Natural killer cell treated with Interleukin-12 subunit alpha and Interleukin-12 subunit beta and Interleukin-15 and Interleukin-18, amount 100 ng/mL, for 72 hours (primary cell): Measurements from ENCODE around the gene ELL. TPM values are rescaled to one million over a fixed set of nuclear protein-coding genes. Genes with fewer than 3 reads are reported as not detected.
A peak's percentile ranks its signal among the peaks of the same experiment; 100 is the strongest.
"Not testable (repeated sequence)": the region's sequence is repeated elsewhere in the genome, so short reads cannot be mapped to it uniquely, and the experiment has no call there.

Source experiments
- ATAC-seq, 2 donors: fragments of 150-1000 bp; cut with Tn5 transposase in 1 of 2; sonication (Bioruptor Pico), chemical (Tn5 transposase) in 1 of 2; 2 replicates each; pipeline ENCODE4 v1.10.0; 2021
- DNase-seq: peaks from one replicate; pipeline ENCODE4 v3.0.0; 2022; ENCODE audit warnings: low spot score
- H3K27ac Mint-ChIP-seq, 2 donors: 1 replicate in 1 of 2; 2 replicates in 1 of 2; pipeline ENCODE4 v1.8.0; 2022; ENCODE audit warnings: mixed read lengths in 2 of 2, mild to moderate bottlenecking in 1 of 2, moderate library complexity in 1 of 2
- H3K27me3 Mint-ChIP-seq, 2 donors: 1 replicate in 1 of 2; 2 replicates in 1 of 2; pipeline ENCODE4 v1.8.0; 2022; ENCODE audit warnings: mixed read lengths in 2 of 2
- H3K36me3 Mint-ChIP-seq: one replicate; pipeline ENCODE4 v1.8.0; 2022; ENCODE audit warnings: mixed read lengths
- H3K4me1 Mint-ChIP-seq, 2 donors: 1 replicate in 1 of 2; 2 replicates in 1 of 2; pipeline ENCODE4 v1.8.0; 2022; ENCODE audit warnings: low read depth in 2 of 2, mixed read lengths in 2 of 2, mild to moderate bottlenecking in 1 of 2
- H3K4me3 Mint-ChIP-seq: one replicate; pipeline ENCODE4 v1.8.0; 2022; ENCODE audit warnings: mixed read lengths
- H3K9me3 Mint-ChIP-seq: 2 replicates; pipeline ENCODE4 v1.8.0; 2022; ENCODE audit warnings: mixed read lengths
- total RNA-seq, 2 donors: library from RNA; stranded (reverse); gene quantifications; one replicate each; pipeline ENCODE4 v1.2.3, GENCODE V29; 2022

The ELL gene
- total RNA-seq, 2 donors from 2014 or later = 52.3 to 75.2 TPM

DNA sequence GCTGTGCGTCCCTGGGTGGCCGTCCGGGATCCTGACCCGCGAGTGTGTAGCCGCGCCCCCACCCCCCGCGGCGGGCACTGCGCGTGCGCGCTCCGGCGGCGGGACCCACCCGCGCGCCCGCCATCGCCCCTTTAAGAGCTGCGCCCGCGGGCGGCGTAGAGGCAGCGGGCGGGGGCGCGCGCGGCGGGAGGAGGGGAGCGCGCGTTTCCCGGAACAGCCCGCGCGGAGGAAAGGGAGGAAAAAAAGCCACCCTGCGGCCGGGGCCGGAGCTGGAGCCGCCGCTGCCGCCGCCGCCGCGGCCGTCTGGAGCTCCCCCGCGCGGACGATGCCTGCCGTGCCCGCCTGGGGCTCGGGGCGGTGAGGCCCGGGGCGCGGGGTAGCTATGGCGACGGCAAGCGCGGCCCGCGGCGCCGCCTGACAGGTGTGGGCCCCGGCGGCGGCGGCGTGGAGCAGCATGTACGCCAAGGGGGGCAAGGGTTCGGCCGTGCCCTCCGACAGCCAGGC, 102.6 kb downstream of the ELL start, which contains the start of gene SSBP4:
TSS of gene SSBP4 (plus strand) at position 204 of the 504 bp plus-strand sequence. CDS start at position 455, 251 bp downstream.
- Mint-ChIP-seq H3K9me3 (no peaks in the 10 kb centered on the region), H3K36me3 (no peaks in the 10 kb centered on the region), H3K27me3 (no peaks in the 10 kb centered on the region), H3K27ac (peak within 1 kb of the TSS; percentile 91 to 94), H3K4me3 (peak within 1 kb of the TSS; percentile 94), H3K4me1 (peaks cover 62 to 67% of the 10 kb centered on the region in 2 donors)
- DNase-seq = peak; percentile 87
- peak; percentile 61 to 73 for ATAC-seq

DNA sequence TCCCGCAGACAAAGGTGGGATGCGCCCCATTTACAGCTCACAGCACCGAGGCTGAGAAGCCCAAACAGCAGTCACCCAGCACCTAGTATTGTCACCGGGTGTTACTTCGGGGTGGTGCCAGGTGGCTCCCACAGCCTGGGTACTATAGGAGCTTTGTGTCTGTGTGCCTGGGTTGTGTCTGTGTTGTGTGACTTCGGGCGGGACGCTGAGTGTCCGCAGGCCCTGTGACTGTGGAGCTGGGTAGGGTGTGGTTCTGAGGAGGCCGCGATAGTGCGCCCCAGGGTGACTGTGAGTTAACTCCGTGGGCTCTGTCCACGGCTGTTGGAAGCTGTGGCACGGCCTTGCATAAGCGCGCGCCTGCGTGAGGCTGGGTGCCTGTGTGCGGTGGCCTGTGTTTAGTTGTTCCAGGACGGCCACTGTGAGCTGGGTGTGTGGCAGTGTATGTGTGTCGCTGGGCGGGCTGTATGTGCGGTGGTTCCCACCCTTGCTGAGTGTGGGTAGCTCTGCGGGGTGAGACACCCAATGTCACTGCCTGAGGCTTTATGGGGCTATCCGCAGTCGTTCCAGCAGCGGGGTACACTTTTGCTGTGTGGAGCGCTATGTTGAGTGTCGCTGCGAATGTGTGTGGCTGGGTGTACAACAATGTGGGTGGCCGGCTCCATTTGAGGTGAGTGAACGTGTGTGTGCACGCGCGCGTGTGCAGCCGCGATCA, 103.2 kb downstream of the ELL start:
- H3K4me1 Mint-ChIP-seq = peaks cover 66% of the 10 kb centered on the region in 2 donors

DNA sequence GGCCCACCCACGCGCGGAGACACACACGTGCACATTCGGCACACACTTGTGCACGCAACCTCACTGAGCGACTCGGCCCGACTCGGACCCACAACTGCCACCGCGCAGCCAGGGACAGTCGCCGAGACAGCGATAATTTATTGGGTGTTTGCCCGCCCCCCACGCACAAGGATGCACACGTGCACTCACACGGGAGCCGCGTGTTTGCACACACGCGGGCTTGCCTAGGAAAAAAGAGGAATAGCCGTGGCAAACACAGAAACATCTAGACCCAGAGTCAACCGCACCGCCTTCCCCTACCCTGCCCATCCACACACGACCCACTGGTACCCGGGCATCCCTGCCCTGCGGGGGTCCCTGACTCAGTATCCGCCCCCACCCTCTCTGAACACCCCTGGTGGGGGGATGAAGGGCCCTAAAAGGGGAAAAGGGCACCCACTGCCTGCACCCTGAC, 103.8 kb downstream of the ELL start:
- Mint-ChIP-seq H3K27me3 (no peaks in the 10 kb centered on the region), H3K27ac (peak overlapping the region; percentile 68 to 86), H3K36me3 (no peaks in the 10 kb centered on the region), H3K4me1 (peaks cover 63% of the 10 kb centered on the region in 2 donors), H3K9me3 (no peaks in the 10 kb centered on the region), H3K4me3 (peak overlapping the region; percentile 85)
- ATAC-seq (no peak), DNase-seq (no peak)

More for the DNA sequence above, 103.2 kb downstream of the ELL start:
- Mint-ChIP-seq H3K27me3 (no peaks in the 10 kb centered on the region), H3K9me3 (no peaks in the 10 kb centered on the region), H3K36me3 (no peaks in the 10 kb centered on the region), H3K4me3 (peak overlapping the region; percentile 85), H3K27ac (peak overlapping the region; percentile 68 to 86)
- ATAC-seq (peak; percentile 31 to 57), DNase-seq (peak; percentile 75)

DNA sequence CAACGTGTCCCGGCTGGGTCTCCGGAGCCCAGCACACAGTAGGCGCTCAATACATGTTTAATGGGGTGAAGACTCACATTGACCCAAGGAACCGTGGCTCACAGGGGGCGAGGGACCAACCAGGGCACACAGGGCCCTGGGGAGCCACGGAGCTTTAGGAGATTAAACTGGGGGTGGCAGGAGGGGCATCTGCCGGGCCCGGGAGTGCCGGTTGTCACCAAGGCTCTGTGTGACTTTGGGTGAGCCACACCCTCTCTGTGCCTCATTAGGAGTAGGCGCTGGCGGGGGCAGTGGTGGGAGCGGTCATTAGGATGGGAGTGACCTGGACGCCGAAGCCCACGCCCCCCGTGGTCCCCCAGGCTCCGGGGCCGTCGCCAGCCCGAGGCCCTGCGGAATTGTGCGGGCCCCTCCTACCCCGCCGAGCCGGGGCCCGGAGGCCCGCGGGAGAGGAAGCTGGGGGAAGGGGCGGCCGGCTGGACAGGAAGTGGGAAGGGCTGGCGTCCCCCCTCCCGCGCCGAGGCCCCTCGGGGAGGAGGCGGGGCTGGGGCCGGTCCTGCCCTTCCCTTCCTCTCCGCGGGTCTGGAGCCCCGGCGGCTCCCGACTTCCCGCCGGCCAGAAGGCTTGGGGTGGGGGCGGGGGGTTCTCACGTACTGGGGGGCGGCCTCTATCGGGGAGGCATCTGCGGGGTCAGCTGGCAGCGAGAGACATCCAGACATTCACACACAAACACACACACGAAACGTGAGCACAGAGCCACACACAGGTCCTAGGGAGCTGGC, 104.4 kb downstream of the ELL start:
- Mint-ChIP-seq H3K4me1 (peaks cover 57 to 58% of the 10 kb centered on the region in 2 donors), H3K36me3 (no peaks in the 10 kb centered on the region), H3K27me3 (no peaks in the 10 kb centered on the region), H3K4me3 (peak overlapping the region; percentile 85), H3K9me3 (no peaks in the 10 kb centered on the region), H3K27ac (peak overlapping the region; percentile 85 to 86)
- peak; percentile 43 to 56 for ATAC-seq
- DNase-seq = peak; percentile 82

DNA sequence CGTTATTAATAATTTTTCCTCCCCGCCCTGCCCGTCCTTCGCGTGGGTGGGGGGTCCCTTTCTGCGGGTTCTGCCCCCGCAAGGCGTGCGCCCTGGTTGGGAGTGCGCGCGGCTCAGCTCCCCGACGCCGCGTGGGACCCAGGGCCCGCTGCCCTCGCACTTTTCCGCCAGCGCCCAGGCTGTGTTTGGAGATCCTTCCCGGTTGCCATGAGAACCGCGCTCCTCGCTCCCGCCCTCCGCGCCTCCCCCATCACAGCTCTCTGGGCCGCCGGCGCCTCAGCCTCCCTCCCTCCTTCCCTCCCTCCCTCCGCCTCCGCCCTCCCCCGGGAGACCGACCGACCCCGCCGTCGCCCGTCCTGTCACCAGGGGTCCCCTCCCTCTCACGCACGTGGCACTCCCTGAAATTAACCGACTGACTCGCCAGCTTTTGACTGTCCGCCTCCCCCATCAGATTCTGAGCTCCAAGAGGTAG, 105.1 kb downstream of the ELL start:
- peak; percentile 88 for DNase-seq

DNA sequence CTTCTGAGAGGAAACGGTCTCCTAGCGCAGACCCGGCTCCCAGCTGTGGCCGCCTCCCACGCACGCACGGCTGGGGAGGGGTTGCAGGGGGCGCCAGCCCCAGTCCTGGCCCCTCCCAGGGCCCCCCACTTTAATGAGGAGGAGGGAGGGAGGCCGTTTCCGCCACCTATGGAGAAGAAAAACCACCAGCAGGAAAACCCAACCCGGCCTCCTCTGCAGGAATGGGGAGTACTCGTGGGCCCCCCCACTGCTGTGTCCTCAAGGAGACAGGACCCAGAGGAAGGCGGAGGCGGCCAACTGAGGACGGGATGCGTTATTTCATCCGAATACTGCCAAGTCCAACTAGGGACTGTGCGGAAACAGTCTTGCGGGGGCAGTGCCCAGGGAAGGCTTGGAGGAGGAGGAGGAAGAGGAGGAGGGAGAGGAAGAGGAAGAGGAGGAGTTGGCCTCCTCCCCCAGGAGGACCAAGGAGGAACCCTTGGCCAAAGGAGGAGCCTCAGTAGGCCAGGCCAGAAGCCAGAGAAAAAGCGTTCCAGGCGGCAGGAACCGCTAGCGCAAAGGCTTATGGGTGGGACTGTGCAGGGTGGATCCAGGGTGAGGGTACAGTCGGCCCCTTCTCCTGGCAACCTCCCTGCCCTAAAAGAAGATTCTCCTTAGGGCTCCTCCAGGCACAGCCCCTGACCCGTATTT, 106.5 kb downstream of the ELL start:
- no peaks in the 10 kb centered on the region for H3K36me3 Mint-ChIP-seq
- peak overlapping the region in 1 of 2 donors; percentile 61 for H3K27ac Mint-ChIP-seq
- ATAC-seq (no peak), DNase-seq (no peak)
- peaks cover 44 to 52% of the 10 kb centered on the region in 2 donors for H3K4me1 Mint-ChIP-seq
- no peaks in the 10 kb centered on the region for H3K27me3 Mint-ChIP-seq
- peak overlapping the region; percentile 80 for H3K4me3 Mint-ChIP-seq
- H3K9me3 Mint-ChIP-seq = no peaks in the 10 kb centered on the region

More for the DNA sequence above, 105.1 kb downstream of the ELL start:
- Mint-ChIP-seq H3K9me3 (no peaks in the 10 kb centered on the region), H3K27me3 (no peaks in the 10 kb centered on the region), H3K36me3 (no peaks in the 10 kb centered on the region), H3K4me3 (peak overlapping the region; percentile 80), H3K27ac (peak overlapping the region; percentile 85 to 86), H3K4me1 (peaks cover 52 to 54% of the 10 kb centered on the region in 2 donors)
- ATAC-seq = peak; percentile 45 to 60

DNA sequence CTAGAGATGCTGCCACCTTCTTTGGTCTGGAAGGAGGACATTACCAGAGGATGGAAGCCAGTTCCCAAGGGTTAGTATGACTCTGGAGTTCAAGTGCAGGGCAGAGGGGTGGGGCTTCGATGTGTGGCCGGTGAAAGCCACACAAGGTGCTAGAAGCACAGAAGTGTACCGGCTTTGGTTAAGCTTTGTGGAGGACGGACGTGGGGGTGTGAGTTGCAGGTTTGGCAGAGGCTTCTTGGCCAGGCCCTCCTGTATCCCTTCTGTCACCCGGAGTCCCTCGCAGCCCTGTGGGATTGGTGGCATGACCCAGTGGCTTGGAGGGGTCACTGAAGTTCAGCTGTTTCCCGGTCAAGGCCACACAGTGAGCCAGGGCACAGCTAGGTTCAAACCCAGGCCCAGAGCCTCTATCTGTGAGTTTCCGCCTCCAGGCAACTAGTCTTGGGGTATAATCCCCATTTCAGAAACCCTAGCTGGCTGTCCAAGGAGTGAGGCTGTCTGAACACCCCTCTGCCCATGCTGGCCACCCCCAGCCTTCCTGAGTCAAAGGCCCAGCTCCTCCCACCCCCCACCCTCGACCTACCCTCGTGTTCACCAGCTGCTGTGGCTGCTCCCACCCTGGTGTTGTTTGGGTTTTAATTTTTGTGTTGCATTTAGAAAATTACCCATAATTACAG, 107.2 kb downstream of the ELL start:
- no peaks in the 10 kb centered on the region for H3K36me3 Mint-ChIP-seq
- H3K27ac Mint-ChIP-seq = peak overlapping the region; percentile 43 to 50
- H3K9me3 Mint-ChIP-seq = no peaks in the 10 kb centered on the region
- no peaks in the 10 kb centered on the region for H3K27me3 Mint-ChIP-seq
- peaks cover 42 to 50% of the 10 kb centered on the region in 2 donors for H3K4me1 Mint-ChIP-seq
- DNase-seq (no peak), ATAC-seq (no peak)
- peak overlapping the region; percentile 38 for H3K4me3 Mint-ChIP-seq

DNA sequence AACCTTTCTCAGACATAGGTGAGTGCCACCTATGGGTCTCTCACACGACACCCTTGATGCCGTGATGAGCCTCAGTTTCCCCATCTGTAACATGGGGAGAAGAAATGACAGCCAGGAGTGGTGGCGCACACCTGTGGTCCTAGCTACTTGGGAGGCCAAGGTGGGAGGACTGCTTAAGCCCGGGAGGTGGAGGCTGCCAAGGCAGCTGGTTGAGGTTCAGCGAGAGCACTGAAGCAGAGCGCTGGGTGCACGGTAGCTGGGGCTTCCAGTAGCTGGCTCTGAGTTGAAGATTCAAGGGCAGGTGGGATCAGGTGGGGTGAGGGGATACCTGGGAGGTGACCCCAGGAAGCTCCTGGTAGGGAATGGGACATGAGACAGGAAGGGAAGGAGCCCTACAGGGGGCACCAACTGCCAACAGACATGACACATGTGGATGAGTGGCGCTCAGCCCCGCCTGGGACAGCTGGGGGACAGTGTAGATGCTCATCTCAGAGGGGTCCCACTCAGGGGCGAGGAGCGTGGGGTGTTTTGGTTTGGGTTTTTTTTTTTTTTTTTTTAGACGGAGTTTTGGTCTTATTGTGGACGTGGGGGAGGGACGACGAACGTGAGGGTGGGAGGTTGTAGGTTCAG, 109.1 kb downstream of the ELL start:
- ATAC-seq (no peak), DNase-seq (no peak)
- Mint-ChIP-seq H3K9me3 (no peaks in the 10 kb centered on the region), H3K27ac (peak overlapping the region in 1 of 2 donors; percentile 23), H3K4me3 (no peak overlapping the region), H3K4me1 (peaks cover 30 to 37% of the 10 kb centered on the region in 2 donors), H3K36me3 (no peaks in the 10 kb centered on the region), H3K27me3 (no peaks in the 10 kb centered on the region)

DNA sequence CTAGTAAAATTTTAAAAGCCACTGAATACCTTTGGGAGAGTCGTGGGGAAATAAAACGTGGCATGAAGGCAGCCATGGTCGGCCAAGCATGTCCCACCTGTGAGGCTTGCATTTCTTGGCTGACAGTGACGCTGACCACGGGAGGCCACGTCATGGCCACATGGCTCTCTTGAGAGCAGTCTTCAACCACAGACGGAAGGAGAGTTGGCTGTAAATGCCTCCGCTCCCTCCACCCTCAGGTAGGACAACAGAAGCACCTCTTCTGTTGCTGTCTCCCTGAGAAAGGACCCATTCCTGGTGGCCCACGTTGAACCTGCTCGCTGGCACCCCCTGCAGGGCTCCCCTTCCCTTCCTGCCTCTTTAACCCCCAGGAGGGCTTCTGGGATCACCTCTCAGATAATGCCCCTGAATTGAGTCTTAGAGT, 113.8 kb downstream of the ELL start:
- no peak for ATAC-seq
- no peaks in the 10 kb centered on the region for H3K27me3 Mint-ChIP-seq
- H3K9me3 Mint-ChIP-seq = no peaks in the 10 kb centered on the region
- H3K4me3 Mint-ChIP-seq = no peak overlapping the region
- H3K4me1 Mint-ChIP-seq = peaks cover 6 to 9% of the 10 kb centered on the region in 2 donors
- no peak for DNase-seq
- no peaks in the 10 kb centered on the region for H3K36me3 Mint-ChIP-seq
- H3K27ac Mint-ChIP-seq = no peak overlapping the region

DNA sequence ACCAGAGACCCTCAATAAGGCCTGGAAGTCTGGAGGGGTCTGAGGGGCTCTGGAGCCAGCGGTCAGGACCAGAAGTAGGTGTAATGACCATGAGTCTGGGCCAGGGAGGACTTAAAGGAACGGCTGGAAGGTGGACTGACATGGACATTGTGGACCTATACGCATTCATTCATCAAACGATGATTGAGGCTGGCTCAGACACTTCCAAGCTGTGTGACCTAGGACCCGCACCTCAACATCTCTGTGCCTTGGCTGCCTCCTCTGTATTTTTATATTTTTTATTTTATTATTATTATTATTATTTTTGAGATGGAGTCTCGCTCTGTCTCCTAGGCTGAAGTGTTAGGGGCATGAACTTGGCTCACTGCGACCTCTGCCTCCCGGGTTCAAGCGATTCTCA, 115.1 kb downstream of the ELL start:
- no peaks in the 10 kb centered on the region for H3K36me3 Mint-ChIP-seq

DNA sequence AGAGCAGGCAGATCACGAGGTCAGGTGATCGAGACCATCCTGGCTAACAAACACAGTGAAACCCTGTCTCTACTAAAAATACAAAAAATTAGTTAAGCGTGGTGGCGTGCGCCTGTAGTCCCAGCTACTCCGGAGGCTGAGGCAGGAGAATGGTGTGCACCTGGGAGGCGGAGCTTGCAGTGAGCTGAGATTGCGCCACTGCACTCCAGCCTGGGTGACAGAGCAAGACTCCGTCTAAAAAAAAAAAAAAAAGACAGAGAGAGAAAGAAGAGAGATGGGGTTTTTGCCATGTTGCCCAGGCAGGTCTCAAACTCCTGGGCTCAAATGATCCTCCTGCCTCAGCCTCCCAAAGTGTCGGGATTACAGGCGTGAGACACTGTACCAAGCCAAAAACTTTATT, 116.1 kb downstream of the ELL start:
- not testable (repeated sequence) for H3K9me3 Mint-ChIP-seq, H3K36me3 Mint-ChIP-seq, H3K27ac Mint-ChIP-seq, H3K27me3 Mint-ChIP-seq, H3K4me3 Mint-ChIP-seq, DNase-seq, ATAC-seq, H3K4me1 Mint-ChIP-seq

More for the DNA sequence above, 115.1 kb downstream of the ELL start:
- Mint-ChIP-seq H3K27me3 (no peaks in the 10 kb centered on the region), H3K27ac (no peak overlapping the region), H3K9me3 (no peaks in the 10 kb centered on the region), H3K4me3 (no peak overlapping the region), H3K4me1 (peaks cover 6 to 9% of the 10 kb centered on the region in 2 donors)
- ATAC-seq (no peak), DNase-seq (no peak)

DNA sequence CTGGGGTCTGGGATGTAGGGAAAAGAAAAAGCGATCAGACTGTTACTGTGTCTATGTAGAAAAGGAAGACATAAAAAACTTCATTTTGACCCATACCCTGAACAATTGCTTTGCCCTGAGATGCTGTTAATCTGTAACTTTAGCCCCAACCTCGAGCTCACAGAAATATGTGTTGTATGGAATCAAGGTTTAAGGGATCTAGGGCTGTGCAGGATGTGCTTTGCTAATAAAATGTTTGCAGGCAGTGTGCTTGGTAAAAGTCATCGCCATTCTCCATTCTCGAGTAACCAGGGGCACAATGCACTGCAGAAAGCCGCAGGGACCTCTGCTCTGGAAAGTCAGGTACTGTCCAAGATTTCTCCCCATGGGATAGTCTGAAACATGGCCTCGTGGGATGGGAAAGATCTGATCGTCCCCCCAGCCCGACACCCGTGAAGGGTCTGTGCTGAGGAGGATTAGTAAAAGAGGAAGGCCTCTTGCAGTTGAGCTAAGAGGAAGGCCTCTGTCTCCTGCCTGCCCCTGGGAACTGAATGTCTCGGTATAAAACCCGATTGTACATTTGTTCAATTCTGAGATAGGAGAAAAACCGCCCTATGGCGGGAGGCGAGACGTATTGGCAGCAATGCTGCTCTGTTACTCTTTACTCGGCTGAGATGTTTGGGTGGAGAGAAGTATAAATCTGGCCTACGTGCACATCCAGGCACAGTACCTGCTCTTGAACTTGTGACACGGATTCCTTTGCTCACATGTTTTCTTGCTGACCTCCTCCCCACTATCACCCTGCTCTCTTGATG, 119.2 kb downstream of the ELL start:
- H3K27me3 Mint-ChIP-seq, H3K9me3 Mint-ChIP-seq, H3K27ac Mint-ChIP-seq, H3K4me3 Mint-ChIP-seq, ATAC-seq, H3K4me1 Mint-ChIP-seq, DNase-seq, H3K36me3 Mint-ChIP-seq: not testable (repeated sequence)
